T follicular helper cell (primary cell): ENCODE data around the gene IGFBP5.

Experiments
- DNase-seq: peaks from one replicate; pipeline ENCODE4 v3.0.0-alpha.2; 2020; ENCODE audit warnings: low read depth
- total RNA-seq, 2 experiments: gene quantifications; one replicate each; lab custom pipeline; 2026; lab: John Stamatoyannopoulos, UW

The IGFBP5 gene
- 0.09 to 0.36 reads per million in 2 experiments for total RNA-seq

GRCh38 chr2:216695401-216695821 is at the start of gene IGFBP5:
IGFBP5 (minus strand) TSS chr2:216695549; CDS start chr2:216694775, 774 bp downstream.
- no peak for DNase-seq

- DNase-seq, result no peak
These were observed 48.4 kb upstream of the IGFBP5 start for GRCh38 chr2:216743781-216744180.

DNA sequence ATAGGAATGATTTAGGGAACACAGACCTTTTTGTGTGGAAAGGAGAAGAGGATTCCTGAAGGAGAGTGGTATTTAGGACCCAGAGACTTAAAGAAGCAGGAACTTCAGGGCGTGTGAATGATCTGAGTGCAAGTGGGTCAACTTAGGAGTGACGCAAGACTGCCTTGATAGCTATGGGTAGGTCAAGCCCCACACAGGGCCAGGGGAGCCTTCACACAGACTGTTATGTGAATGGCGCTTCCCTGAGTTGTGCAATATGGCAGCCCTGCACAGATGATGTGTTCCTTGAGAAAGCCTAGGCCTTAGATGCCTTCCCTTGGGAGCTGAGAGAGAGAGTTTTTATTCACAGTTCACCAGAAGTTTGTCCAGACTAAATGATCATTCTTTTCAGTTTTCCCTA is 47.1 kb upstream of the IGFBP5 start:
- DNase-seq, result no peak

GRCh38 chr2:216741223-216741593 is 45.9 kb upstream of the IGFBP5 start:
- DNase-seq, result no peak

DNA sequence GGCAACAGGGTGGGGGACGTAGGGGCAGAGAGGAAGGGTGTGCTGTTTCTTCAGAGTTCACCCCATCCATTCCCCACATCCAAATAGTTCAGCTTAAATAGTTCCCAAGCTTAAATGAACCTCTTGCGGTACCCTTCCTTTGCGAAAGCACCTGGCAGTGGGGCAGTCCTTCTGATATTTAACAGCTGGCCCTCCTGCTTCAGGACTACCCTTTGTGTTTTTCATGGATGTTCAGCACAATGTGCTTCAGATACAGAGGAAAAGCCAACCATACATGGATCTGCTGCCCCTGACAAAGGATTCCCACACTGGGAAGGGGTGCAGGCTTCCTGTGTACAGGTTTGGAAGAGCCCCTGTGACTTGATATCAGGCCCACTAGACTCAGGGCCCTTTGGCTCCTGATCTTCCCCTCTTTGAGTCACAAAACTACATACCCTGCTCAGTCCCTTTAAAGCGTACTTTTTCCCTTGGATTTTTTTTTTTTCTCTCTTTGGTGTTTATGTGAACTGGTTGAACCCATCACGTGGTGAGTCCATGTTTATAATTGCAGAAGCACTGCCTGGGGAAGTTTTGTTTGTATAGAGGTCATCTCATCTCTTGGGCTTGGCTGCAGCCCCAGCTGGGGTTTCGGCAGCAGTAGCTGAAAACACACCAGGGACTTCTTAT is 45.3 kb upstream of the IGFBP5 start:
- DNase-seq, result no peak

DNA sequence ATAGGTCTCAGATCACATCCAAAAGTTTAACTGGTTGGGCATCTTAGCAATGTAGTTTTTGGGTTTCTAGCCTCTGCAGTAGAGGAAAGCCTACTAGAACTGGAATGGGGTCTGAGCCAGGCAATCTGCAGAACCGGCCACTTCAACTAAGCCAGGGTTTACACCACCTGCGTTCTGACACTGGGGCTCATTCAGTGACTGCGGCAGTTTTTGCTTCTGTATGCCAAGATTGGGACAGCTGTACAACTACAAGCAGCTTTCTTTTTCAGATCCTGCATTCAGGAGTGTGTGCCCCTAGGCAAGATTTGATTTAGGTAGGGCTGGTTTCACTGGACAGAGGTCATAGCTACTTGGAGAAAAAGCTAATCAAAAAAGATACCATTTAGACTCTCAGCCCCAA is 43.7 kb upstream of the IGFBP5 start:
- no peak for DNase-seq

- no peak for DNase-seq
These were observed 42.3 kb upstream of the IGFBP5 start for GRCh38 chr2:216737676-216738075.

- DNase-seq, result no peak
These were observed 41.0 kb upstream of the IGFBP5 start for GRCh38 chr2:216736326-216736725.

GRCh38 chr2:216735668-216736067 is 40.3 kb upstream of the IGFBP5 start:
- DNase-seq, result no peak

DNA sequence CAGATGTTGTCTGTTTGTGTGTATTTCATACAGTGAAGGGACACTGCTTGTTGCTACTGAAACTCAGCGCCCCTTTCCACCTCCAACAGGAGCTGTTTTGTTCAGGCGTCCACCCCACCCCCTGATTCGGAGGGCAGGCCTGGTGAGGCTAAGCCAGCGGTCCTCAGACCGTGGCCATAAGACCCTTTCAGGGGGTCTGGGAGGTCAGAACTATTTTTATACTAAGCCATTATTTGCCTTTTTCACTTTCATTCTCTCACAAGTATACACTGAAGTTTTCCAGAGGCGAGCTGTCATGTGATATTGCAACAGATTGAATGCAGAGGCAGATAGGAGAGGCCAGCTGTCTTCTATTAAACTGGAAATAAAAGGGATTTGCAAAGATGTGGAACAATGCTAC is 39.7 kb upstream of the IGFBP5 start:
- DNase-seq, result no peak

DNA sequence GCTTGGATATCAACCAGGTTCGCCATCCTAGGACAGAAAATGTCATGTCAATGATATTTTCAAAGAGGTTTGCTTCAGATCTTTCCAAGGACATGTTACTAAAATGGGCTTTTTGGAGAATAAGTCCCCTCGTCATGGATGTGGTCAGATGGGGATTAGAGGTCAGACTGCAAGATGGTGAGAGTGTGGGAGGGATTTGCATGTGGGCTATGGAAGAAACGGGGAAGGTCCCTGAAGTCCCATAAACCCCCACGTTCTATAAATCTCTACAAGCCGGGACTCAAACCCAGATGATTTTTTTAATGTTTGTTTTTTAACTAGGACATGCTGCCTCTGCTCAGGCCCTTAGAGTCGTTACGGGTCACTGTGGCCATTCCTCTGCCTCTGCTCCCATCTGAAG is 37.7 kb upstream of the IGFBP5 start:
- DNase-seq, result no peak

GRCh38 chr2:216732334-216732733 is 37.0 kb upstream of the IGFBP5 start:
- no peak for DNase-seq

- no peak for DNase-seq
These were observed 36.1 kb upstream of the IGFBP5 start for GRCh38 chr2:216731465-216731864.

- no peak for DNase-seq
These were observed 35.5 kb upstream of the IGFBP5 start for GRCh38 chr2:216730871-216731270.

- no peak for DNase-seq
These were observed 32.2 kb upstream of the IGFBP5 start for GRCh38 chr2:216727346-216728122.

DNA sequence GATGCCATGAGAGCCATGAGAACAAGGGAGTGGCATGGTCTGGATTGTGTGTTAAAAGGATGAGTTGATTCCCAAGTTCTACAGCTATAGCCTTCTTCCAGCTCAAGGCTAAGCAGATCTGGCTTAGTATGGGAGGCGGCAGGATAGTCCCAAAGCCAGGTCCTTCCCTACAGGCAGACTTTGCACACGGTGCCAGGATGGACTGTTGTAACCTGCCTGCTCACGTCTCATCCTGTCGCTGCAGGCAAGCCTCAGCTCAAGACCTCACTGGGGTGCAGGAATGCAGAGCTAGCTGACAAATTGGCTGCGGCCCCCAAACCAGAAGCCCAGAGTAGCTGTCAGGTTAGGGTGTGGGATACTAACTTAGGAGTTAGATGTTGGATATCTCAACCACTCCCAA is 28.8 kb upstream of the IGFBP5 start:
- no peak for DNase-seq

GRCh38 chr2:216721141-216721540 is 25.8 kb upstream of the IGFBP5 start:
- DNase-seq, result no peak

GRCh38 chr2:216720722-216721121 is 25.4 kb upstream of the IGFBP5 start:
- no peak for DNase-seq

DNA sequence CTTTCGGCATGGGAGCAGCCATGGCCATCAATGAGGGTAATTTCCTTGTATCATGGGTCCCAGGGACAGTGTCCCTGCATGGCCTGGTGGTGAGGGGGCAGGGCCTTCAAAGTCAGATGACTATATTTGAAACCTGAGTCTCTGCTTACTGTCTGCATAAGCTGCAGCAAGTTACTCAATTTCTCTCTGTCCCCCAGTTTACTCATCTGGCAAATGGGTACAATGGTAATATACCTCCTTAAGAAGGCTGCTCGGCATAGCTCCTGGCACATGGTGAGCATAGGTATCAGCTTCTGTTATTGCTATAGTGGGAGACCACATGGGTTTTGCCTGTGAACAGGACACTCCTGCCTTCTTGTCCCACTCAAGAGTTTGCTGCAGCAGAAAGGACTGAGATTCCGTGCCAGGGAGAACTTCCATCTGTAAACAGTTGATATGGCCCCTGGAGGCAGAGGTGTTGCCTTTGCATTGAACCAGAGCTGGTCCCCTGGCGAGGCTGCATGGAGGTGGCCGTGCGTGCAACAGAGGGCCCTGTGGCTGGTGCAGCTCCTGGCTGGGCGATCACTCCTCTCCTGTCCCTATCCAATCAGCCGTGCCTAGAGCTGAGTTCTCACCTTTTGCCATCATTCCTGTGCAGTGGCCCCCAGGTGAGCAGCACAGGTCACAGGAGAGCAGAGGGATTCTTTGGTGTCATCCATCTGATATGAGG is 22.7 kb upstream of the IGFBP5 start:
- no peak for DNase-seq

DNA sequence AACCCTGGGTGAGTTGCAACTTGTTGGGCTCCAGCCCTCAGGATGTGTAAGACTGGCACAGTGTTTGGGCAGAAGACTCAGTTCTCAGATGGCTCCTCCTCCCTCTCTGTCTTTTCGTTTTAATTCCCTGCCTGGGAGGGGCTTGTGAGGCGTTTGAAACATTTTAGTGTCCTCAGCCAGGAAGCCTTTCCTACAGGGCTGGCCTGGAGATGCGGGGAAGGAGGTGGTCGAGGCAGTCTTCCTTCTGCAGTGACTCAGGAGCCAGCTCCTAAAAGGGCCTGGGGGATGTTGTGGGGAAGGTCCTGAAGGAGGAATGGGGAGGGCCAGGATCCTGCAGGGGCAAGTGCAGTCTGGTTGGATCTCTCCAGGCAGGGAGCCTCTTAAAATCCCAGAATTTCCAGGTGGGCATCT is 22.1 kb upstream of the IGFBP5 start:
- no peak for DNase-seq

- no peak for DNase-seq
These were observed 20.8 kb upstream of the IGFBP5 start for GRCh38 chr2:216716109-216716508.

DNA sequence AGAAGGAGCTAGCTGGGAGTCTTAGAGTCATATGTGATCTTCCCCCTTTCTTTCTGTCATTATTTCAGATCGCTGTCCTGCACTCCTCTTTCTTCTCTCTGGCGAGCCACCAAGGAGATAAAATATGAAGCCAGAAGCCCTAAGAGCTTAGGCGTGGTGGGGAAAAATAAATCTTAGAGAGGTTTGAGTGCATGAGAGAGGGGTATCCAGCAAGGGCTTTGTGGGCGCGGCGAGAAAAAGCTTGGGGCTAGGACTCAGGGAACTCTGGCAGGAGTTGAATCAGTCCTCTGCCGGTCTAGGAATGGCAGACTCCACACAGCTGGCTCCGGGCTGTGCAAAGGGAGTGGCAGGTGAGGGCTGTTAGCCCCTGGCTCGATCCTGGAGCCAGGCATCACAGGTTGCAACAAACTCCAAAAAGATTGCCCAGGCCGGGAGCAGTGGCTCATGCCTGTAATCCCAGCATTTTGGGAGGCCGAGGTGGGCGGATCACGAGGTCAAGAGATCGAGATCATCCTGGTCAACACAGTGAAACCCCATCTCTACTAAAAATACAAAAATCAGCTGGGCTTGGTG is 20.1 kb upstream of the IGFBP5 start:
- no peak for DNase-seq

DNA sequence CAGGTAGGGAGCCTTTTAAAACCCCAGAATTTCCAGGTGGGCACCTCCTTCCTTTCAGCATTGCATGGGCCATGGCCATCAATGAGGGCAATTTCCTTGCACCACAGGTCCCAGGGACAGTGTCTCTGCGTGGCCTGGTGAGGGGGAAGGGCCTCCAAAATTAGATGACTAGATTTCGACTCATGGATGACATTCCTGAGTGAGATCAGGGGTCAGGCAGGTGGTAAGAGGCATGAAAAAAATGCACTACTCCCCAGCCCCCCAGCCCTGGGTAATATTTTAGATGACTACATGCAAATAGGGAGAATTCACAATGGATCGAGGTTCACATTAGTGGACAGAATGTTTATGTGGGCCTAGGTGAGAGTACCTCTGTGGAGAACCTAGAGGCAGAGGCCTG is 19.0 kb upstream of the IGFBP5 start:
- DNase-seq, result no peak
